Measurements from ENCODE around the gene RSKR. TPM values are rescaled to one million over a fixed set of nuclear protein-coding genes. Genes with fewer than 3 reads are reported as not detected.

Gene RSKR
- total RNA-seq, 1 donor from 2014 or later = 25.1 TPM

DNA sequence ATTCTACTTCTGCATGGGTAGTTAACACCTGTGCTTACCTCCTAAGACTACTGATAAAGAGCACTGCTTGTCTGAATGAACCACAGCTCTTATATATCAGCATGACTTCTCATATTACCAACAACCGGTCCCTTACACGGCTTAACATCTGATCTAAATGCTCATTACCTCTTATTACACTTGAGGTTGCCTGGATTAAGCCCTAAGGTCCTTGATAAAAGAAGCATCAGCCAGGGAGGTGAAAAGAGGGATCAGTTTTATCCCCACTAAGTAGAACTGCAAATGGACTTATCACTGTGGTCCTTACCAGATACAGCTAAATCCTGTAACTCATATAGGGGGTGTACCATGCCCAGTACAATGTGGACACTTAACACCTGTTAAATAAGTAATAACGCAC is 8.2 kb upstream of the RSKR start:
- H3K27me3 Mint-ChIP-seq (ENCODE audit: unreplicated experiment) = peaks cover 6% of the 10 kb centered on the region
- no peaks in the 10 kb centered on the region for H3K9me3 Mint-ChIP-seq (ENCODE audit: unreplicated experiment)
- no peak overlapping the region for H3K27ac Mint-ChIP-seq (ENCODE audit: unreplicated experiment)
- no peak for TF ChIP-seq CTCF (IDR thresholded peaks at IDR 0.05; ENCODE audit: unreplicated experiment)
- H3K36me3 Mint-ChIP-seq (ENCODE audit: low read depth, unreplicated experiment) = peaks cover 57% of the 10 kb centered on the region
- peaks cover 9% of the 10 kb centered on the region for H3K4me1 Mint-ChIP-seq (ENCODE audit: unreplicated experiment)
- DNase-seq (ENCODE audit: low spot score) = no peak
- H3K4me3 Mint-ChIP-seq (ENCODE audit: unreplicated experiment) = no peak overlapping the region

DNA sequence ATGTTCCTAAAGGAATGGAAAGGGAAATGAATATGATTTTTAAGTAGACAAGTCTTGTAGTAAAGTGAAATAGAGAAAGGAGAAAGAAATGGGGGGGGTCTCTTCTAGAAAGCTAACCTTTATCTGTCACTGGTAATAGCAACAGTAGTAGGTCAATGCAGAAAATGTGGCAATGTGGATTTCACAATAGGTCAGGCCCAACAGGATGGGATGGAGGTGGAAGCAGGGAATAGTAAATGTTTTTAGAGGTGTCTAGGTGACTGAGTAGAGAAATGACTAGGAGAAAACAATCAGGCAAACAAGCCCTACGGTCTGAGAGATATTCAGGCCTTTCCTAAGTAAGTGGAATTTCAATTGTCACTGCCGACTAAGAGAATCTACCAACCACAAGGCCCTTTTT is 6.0 kb upstream of the RSKR start:
- TF ChIP-seq CTCF (IDR thresholded peaks at IDR 0.05; ENCODE audit: unreplicated experiment) = no peak
- Mint-ChIP-seq H3K9me3 (ENCODE audit: unreplicated experiment) (no peaks in the 10 kb centered on the region), H3K4me3 (ENCODE audit: unreplicated experiment) (peak overlapping the region; percentile 70), H3K36me3 (ENCODE audit: low read depth, unreplicated experiment) (peaks cover 60% of the 10 kb centered on the region), H3K27me3 (ENCODE audit: unreplicated experiment) (peaks cover 6% of the 10 kb centered on the region), H3K4me1 (ENCODE audit: unreplicated experiment) (peaks cover 9% of the 10 kb centered on the region), H3K27ac (ENCODE audit: unreplicated experiment) (no peak overlapping the region)
- no peak for DNase-seq (ENCODE audit: low spot score)

DNA sequence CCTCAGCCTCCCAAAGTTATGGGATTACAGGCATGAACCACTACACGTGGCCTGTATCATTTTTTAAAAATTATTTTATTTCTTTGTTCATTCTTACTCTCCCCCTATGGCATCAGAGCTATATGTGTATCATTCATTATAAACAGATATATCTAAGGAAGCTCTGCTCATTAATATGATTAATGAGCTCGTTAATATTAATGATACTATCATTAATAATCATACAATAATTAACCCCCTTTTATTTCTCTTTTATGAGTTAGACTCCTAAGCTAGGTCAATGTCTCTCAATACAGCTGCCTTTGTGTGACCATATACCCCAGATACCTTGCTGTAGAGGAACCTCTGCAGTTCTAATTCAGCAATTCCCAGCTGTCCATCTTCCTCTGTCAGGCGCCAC is 4.5 kb upstream of the RSKR start:
- no peak for TF ChIP-seq CTCF (IDR thresholded peaks at IDR 0.05; ENCODE audit: unreplicated experiment)
- H3K36me3 Mint-ChIP-seq (ENCODE audit: low read depth, unreplicated experiment) = peaks cover 63% of the 10 kb centered on the region
- H3K9me3 Mint-ChIP-seq (ENCODE audit: unreplicated experiment) = no peaks in the 10 kb centered on the region
- no peak for DNase-seq (ENCODE audit: low spot score)
- peaks cover 6% of the 10 kb centered on the region for H3K27me3 Mint-ChIP-seq (ENCODE audit: unreplicated experiment)
- H3K4me3 Mint-ChIP-seq (ENCODE audit: unreplicated experiment) = peak overlapping the region; percentile 42
- no peak overlapping the region for H3K27ac Mint-ChIP-seq (ENCODE audit: unreplicated experiment)
- H3K4me1 Mint-ChIP-seq (ENCODE audit: unreplicated experiment) = peaks cover 21% of the 10 kb centered on the region

GRCh38 chr17:28616281-28616680 is 2.3 kb upstream of the RSKR start:
- Mint-ChIP-seq H3K4me3 (ENCODE audit: unreplicated experiment) (no peak overlapping the region), H3K4me1 (ENCODE audit: unreplicated experiment) (peaks cover 31% of the 10 kb centered on the region), H3K36me3 (ENCODE audit: low read depth, unreplicated experiment) (peaks cover 55% of the 10 kb centered on the region), H3K9me3 (ENCODE audit: unreplicated experiment) (no peaks in the 10 kb centered on the region), H3K27me3 (ENCODE audit: unreplicated experiment) (peaks cover 3% of the 10 kb centered on the region), H3K27ac (ENCODE audit: unreplicated experiment) (peak overlapping the region; percentile 13)
- no peak for TF ChIP-seq CTCF (IDR thresholded peaks at IDR 0.05; ENCODE audit: unreplicated experiment)
- no peak for DNase-seq (ENCODE audit: low spot score)

- peaks cover 6% of the 10 kb centered on the region for H3K27me3 Mint-ChIP-seq (ENCODE audit: unreplicated experiment)
- H3K36me3 Mint-ChIP-seq (ENCODE audit: low read depth, unreplicated experiment) = peaks cover 60% of the 10 kb centered on the region
- H3K4me1 Mint-ChIP-seq (ENCODE audit: unreplicated experiment) = peaks cover 27% of the 10 kb centered on the region
- DNase-seq (ENCODE audit: low spot score) = no peak
- no peak overlapping the region for H3K27ac Mint-ChIP-seq (ENCODE audit: unreplicated experiment)
- no peaks in the 10 kb centered on the region for H3K9me3 Mint-ChIP-seq (ENCODE audit: unreplicated experiment)
- TF ChIP-seq CTCF (IDR thresholded peaks at IDR 0.05; ENCODE audit: unreplicated experiment) = no peak
- H3K4me3 Mint-ChIP-seq (ENCODE audit: unreplicated experiment) = peak overlapping the region; percentile 57
Observed at GRCh38 chr17:28615260-28615940, 1.4 kb upstream of the RSKR start.

Data from endothelial cell (in vitro differentiated cells).